HEK293T (cell line): ENCODE results near the gene NMT2.

Experiments
- BHLHE40 ChIP-seq: fragments of 450-650 bp; IDR thresholded peaks from 2 replicates; pipeline ENCODE4 v1.6.1; 2016; ENCODE audit warnings: mild to moderate bottlenecking, moderate library complexity, borderline replicate concordance
- CTBP1 ChIP-seq: fragments of 450-650 bp; IDR thresholded peaks from 2 replicates; pipeline ENCODE4 v1.6.1; 2016; ENCODE audit warnings: borderline replicate concordance
- ELF4 ChIP-seq: fragments of 450-650 bp; IDR thresholded peaks from 2 replicates; pipeline ENCODE4 v1.6.1; 2017; ENCODE audit warnings: antibody characterized with exemption
- FOXA1 ChIP-seq: fragments of 450-650 bp; IDR thresholded peaks from 2 replicates; pipeline ENCODE4 v1.6.1; 2016; ENCODE audit warnings: mild to moderate bottlenecking
- FOXK2 ChIP-seq: fragments of 450-650 bp; IDR thresholded peaks from 2 replicates; pipeline ENCODE4 v1.6.1; 2016; ENCODE audit warnings: mild to moderate bottlenecking
- FOXM1 ChIP-seq: fragments of 450-650 bp; IDR thresholded peaks from 2 replicates; pipeline ENCODE4 v1.6.1; 2017; ENCODE audit warnings: mild to moderate bottlenecking, borderline replicate concordance
- LEF1 ChIP-seq: fragments of 450-650 bp; IDR thresholded peaks from 2 replicates; pipeline ENCODE4 v1.6.1; 2017; ENCODE audit warnings: mild to moderate bottlenecking, borderline replicate concordance
- PKNOX1 ChIP-seq: fragments of 450-650 bp; IDR thresholded peaks from 2 replicates; pipeline ENCODE4 v1.6.1; 2016
- SP1 ChIP-seq: fragments of 450-650 bp; IDR thresholded peaks from 2 replicates; pipeline ENCODE4 v1.6.1; 2017
- ZNF384 ChIP-seq: fragments of 450-650 bp; IDR thresholded peaks from 2 replicates; pipeline ENCODE4 v1.6.1; 2016

GRCh38 chr10:15158448-15158847 lies 10.0 kb downstream of the NMT2 start:
- no peak for TF ChIP-seq ZNF384
- TF ChIP-seq SP1 = no peak
- no peak for TF ChIP-seq FOXA1
- TF ChIP-seq FOXM1 = no peak
- no peak for TF ChIP-seq FOXK2
- no peak for TF ChIP-seq ELF4
- TF ChIP-seq PKNOX1 = no peak
- TF ChIP-seq BHLHE40 = no peak
- TF ChIP-seq CTBP1 = no peak
- no peak for TF ChIP-seq LEF1
